Activated CD8-positive, alpha-beta memory T cell treated with anti-CD3 and anti-CD28 coated beads, Interleukin-2, amount 10 ng/mL, durations not matched to agents 7 days and 5 days (primary cell): Measurements from ENCODE around the gene PRTFDC1. TPM values are rescaled to one million over a fixed set of nuclear protein-coding genes. Genes with fewer than 3 reads are reported as not detected.

Experiments used
- ATAC-seq: fragments of 150-1000 bp; cut with Tn5 transposase; one replicate; pipeline ENCODE4 v1.10.0; 2021; ENCODE audit warnings: moderate library complexity
- CTCF ChIA-PET: fragments of 350-600 bp; sonication (Branson Sonifier 250); formaldehyde crosslinking; loops from one replicate; lab custom pipeline; 2021; ENCODE audit warnings: antibody characterized with exemption; lab: Charles Lee
- DNase-seq: peaks from one replicate; pipeline ENCODE4 v3.0.0-alpha.2; 2020
- H3K27ac Mint-ChIP-seq: one replicate; pipeline ENCODE4 v1.8.0; 2021; ENCODE audit warnings: mild to moderate bottlenecking, mixed read lengths
- H3K27me3 Mint-ChIP-seq: one replicate; pipeline ENCODE4 v1.8.0; 2021; ENCODE audit warnings: mixed read lengths
- H3K36me3 Mint-ChIP-seq: one replicate; pipeline ENCODE4 v1.8.0; 2021; ENCODE audit warnings: mild to moderate bottlenecking, mixed read lengths
- H3K4me1 Mint-ChIP-seq: one replicate; pipeline ENCODE4 v1.8.0; 2021; ENCODE audit warnings: mixed read lengths
- H3K4me3 Mint-ChIP-seq: one replicate; pipeline ENCODE4 v1.8.0; 2021; ENCODE audit warnings: mild to moderate bottlenecking, moderate library complexity, mixed read lengths
- H3K9me3 Mint-ChIP-seq: one replicate; pipeline ENCODE4 v1.8.0; 2022; ENCODE audit warnings: low read depth, mixed read lengths
- total RNA-seq, 2 experiments: library from RNA; stranded (reverse); gene quantifications; one replicate each; pipeline ENCODE4 v1.2.3, GENCODE V29; 2021

The PRTFDC1 gene
- total RNA-seq, 2 experiments from 2014 or later: 1.6 to 2.9 TPM

- ATAC-seq: peak; percentile 20
- Mint-ChIP-seq H3K4me3 (no peak overlapping the region), H3K27me3 (no peaks in the 10 kb centered on the region), H3K27ac (no peak overlapping the region), H3K4me1 (peaks cover 41% of the 10 kb centered on the region), H3K36me3 (peaks cover 5% of the 10 kb centered on the region), H3K9me3 (peaks cover 2% of the 10 kb centered on the region)
- no peak for DNase-seq
- CTCF ChIA-PET: interaction anchor here (0.6 kb wide), 1 partner anchor 1265 kb away, joined by 3 read pairs; no protein-coding TSS in a partner anchor
Observed at GRCh38 chr10:24866604-24867583, 85.5 kb downstream of the PRTFDC1 start.

- Mint-ChIP-seq H3K4me3 (no peak overlapping the region), H3K27ac (no peak overlapping the region), H3K4me1 (peaks cover 41% of the 10 kb centered on the region), H3K9me3 (peaks cover 2% of the 10 kb centered on the region), H3K36me3 (peaks cover 5% of the 10 kb centered on the region), H3K27me3 (no peaks in the 10 kb centered on the region)
- DNase-seq: no peak
- no peak for ATAC-seq
- CTCF ChIA-PET: no interaction called here
Observed at GRCh38 chr10:24865783-24866182, 86.6 kb downstream of the PRTFDC1 start.

- CTCF ChIA-PET: no interaction called here
- H3K36me3 Mint-ChIP-seq: peaks cover 5% of the 10 kb centered on the region
- H3K4me1 Mint-ChIP-seq: peaks cover 39% of the 10 kb centered on the region
- H3K27ac Mint-ChIP-seq: no peak overlapping the region
- H3K27me3 Mint-ChIP-seq: no peaks in the 10 kb centered on the region
- DNase-seq: no peak
- peaks cover 2% of the 10 kb centered on the region for H3K9me3 Mint-ChIP-seq
- no peak for ATAC-seq
- no peak overlapping the region for H3K4me3 Mint-ChIP-seq
Observed at GRCh38 chr10:24862589-24862988, 89.8 kb downstream of the PRTFDC1 start.

DNA sequence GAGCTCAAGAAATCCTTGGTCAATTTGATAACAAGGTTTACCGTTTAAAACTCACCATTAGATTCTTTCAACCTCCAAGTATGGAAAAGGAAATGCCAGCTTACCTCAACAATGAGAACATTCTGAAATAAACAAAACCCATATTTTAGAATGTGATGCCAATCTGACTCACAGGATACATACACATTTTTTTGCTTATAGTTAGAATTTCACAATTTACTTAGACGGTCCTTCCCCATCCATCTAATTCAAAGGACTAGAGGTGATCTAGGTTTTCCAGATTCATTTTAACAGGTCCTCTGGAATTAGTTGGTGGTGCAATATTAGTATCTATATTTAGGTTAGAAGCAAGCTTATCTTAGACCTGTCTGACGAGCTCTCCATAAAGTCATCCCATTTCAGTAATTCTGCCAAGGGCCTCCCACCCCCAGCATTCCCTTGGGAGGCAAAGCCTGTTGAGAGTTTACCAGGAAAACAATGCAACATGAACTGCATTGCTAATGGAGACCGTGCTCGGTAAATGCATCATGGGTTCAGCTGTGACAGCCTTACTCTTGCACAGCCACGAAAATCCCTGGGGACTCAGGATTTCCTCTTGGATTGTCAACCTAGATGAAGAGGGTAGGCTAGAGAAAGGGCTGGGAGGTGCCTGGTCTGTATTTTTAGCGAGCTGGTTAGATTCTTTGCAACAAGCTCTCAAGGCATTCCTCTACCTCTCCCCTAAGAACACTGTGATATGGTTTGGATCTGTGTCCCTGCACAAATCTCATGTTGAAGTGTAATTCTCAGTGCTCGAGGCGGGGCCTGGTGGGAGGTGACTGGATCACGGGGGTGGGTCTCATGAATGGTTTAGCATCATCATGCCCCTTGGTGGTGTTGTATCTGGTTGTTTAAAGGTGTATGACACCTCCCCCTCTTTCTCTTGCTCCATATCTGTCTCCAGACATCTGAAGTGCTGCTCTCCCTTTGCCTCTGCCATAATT, 93.8 kb downstream of the PRTFDC1 start:
- no peaks in the 10 kb centered on the region for H3K27me3 Mint-ChIP-seq
- CTCF ChIA-PET: interaction anchor here (1.4 kb wide), 2 partner anchors 9 to 29 kb away, joined by 3 read pairs; no protein-coding TSS in a partner anchor

GRCh38 chr10:24857031-24857725, 95.2 kb downstream of the PRTFDC1 start:
- no peaks in the 10 kb centered on the region for H3K9me3 Mint-ChIP-seq
- CTCF ChIA-PET: interaction anchor here (1.4 kb wide), 2 partner anchors 8 to 28 kb away, joined by 3 read pairs; no protein-coding TSS in a partner anchor
- DNase-seq (no peak), ATAC-seq (no peak)
- no peaks in the 10 kb centered on the region for H3K27me3 Mint-ChIP-seq
- no peak overlapping the region for H3K27ac Mint-ChIP-seq
- H3K4me1 Mint-ChIP-seq: no peaks in the 10 kb centered on the region
- no peaks in the 10 kb centered on the region for H3K36me3 Mint-ChIP-seq
- no peak overlapping the region for H3K4me3 Mint-ChIP-seq

More for the DNA sequence above, 93.8 kb downstream of the PRTFDC1 start:
- ATAC-seq (no peak), DNase-seq (no peak)
- Mint-ChIP-seq H3K9me3 (peaks cover 2% of the 10 kb centered on the region), H3K27ac (no peak overlapping the region), H3K4me1 (peaks cover 7% of the 10 kb centered on the region), H3K36me3 (no peaks in the 10 kb centered on the region), H3K4me3 (no peak overlapping the region)

GRCh38 chr10:24854256-24854655, 98.2 kb downstream of the PRTFDC1 start:
- Mint-ChIP-seq H3K4me3 (no peak overlapping the region), H3K9me3 (no peaks in the 10 kb centered on the region), H3K27me3 (no peaks in the 10 kb centered on the region), H3K36me3 (no peaks in the 10 kb centered on the region), H3K4me1 (no peaks in the 10 kb centered on the region), H3K27ac (no peak overlapping the region)
- ATAC-seq (no peak), DNase-seq (no peak)
- CTCF ChIA-PET: no interaction called here

DNA sequence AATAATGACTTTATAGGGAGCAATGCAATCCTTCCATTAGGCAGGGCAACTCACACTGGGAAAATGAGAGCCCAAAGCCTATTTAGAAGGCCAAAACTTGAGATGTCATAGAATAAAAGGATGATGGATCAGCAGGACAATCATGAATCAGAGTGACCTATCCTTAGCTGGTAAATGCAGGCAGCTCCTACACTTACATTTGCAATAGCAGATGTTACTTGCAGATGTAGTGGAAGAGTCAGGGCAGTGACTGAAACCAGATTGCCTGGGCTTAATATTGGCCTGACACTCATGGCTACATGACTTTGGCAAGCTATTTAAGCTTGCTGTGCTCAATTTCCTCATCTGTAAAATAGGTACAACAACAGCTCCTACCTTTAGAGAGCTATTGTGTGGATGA, 98.7 kb downstream of the PRTFDC1 start:
- no peaks in the 10 kb centered on the region for H3K36me3 Mint-ChIP-seq
- no peak for DNase-seq
- no peak overlapping the region for H3K4me3 Mint-ChIP-seq
- H3K27me3 Mint-ChIP-seq: no peaks in the 10 kb centered on the region
- CTCF ChIA-PET: no interaction called here
- no peak for ATAC-seq
- no peaks in the 10 kb centered on the region for H3K9me3 Mint-ChIP-seq
- no peaks in the 10 kb centered on the region for H3K4me1 Mint-ChIP-seq
- no peak overlapping the region for H3K27ac Mint-ChIP-seq

DNA sequence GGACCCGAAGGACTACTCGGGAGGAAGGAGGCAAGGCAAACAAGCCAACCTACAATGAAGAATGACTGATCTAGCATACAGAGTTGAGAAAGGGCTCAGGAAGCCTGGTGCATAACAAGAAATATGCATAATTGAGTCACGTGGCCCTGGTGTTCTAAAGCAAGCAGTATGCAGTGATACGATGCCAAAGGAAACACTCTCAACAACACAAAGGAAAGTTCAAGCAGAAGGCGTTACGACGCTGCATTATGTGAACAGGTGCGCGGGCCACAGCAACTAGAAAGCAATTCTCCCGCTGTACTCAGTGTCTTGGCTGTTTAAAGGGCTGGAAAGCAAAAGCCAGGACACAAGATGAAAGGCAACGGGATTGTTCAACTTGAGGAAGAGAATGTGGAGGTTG, 100.8 kb downstream of the PRTFDC1 start:
- H3K4me1 Mint-ChIP-seq: peaks cover 4% of the 10 kb centered on the region
- no peak overlapping the region for H3K4me3 Mint-ChIP-seq
- H3K27me3 Mint-ChIP-seq: no peaks in the 10 kb centered on the region
- ATAC-seq (no peak), DNase-seq (no peak)
- H3K36me3 Mint-ChIP-seq: no peaks in the 10 kb centered on the region
- CTCF ChIA-PET: no interaction called here
- H3K27ac Mint-ChIP-seq: no peak overlapping the region
- H3K9me3 Mint-ChIP-seq: no peaks in the 10 kb centered on the region

- Mint-ChIP-seq H3K27me3 (no peaks in the 10 kb centered on the region), H3K9me3 (no peaks in the 10 kb centered on the region)
- CTCF ChIA-PET: no interaction called here
Observed at GRCh38 chr10:24850727-24851296, 101.6 kb downstream of the PRTFDC1 start.

DNA sequence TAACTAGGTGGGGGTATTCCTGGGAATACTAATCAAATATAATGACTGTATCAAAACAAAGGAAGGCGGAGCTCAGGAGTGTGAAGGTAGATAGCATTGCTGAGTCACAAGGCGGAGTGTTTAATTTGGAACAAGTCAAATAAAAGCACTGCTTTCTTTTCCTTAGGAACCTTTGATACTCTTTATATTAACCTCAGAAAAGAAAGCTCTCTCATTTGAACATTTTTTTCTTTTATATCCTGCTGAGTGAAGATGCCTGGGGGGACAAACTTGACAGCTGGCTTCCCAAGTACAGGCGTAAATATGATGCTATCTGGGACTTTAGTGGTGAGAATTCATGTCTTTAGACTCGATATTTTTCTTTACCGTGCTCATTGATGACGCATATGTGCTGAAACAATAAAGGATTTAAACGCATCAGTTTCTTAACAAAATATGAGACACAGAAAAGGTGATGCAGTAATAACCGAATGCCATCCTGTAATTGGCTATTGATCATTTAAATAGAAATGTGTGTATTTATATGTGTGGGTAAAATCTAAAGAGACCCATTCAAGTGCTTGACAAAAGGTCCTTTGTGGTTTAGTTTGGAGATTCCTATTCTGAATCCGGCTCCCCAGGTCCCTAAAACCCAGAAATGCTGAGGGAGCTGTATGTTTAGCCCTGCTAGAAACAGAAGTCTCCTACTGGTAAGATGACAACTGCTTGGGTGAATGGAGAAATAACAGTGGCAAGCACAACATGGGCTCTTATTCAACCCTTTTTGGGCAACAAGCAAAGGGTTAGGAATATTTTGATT, 102.7 kb downstream of the PRTFDC1 start:
- H3K36me3 Mint-ChIP-seq: no peaks in the 10 kb centered on the region
- CTCF ChIA-PET: interaction anchor here (1.8 kb wide), 1 partner anchor 8 kb away, joined by 3 read pairs; no protein-coding TSS in a partner anchor

More at GRCh38 chr10:24850727-24851296, 101.6 kb downstream of the PRTFDC1 start:
- Mint-ChIP-seq H3K4me3 (no peak overlapping the region), H3K36me3 (no peaks in the 10 kb centered on the region), H3K4me1 (peaks cover 4% of the 10 kb centered on the region), H3K27ac (no peak overlapping the region)
- no peak for ATAC-seq
- DNase-seq: no peak

DNA sequence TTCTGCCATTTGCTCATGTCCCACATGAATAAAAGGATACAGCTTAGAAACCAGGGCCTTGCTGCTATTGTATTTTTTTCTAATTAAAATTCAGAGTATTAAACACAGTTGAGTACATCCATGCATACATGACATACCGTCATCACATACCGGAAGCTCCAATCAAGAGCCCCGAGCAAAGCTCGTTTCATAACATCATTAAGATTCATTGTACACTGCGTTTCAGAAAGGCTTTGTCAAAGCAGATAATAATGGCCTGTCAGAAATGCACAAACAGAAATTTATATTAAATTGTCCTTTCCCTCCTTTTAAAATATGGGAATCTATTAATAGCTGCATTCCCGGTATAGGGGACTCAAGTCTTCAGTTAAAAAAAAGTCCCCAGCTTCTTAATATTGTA, 103.4 kb downstream of the PRTFDC1 start:
- CTCF ChIA-PET: interaction anchor here (1.1 to 1.8 kb wide), 2 partner anchors 9 to 27 kb away, joined by 3 read pairs; no protein-coding TSS in a partner anchor
- ATAC-seq (no peak), DNase-seq (no peak)
- H3K27me3 Mint-ChIP-seq: no peaks in the 10 kb centered on the region
- peaks cover 1% of the 10 kb centered on the region for H3K36me3 Mint-ChIP-seq
- H3K4me1 Mint-ChIP-seq: peaks cover 9% of the 10 kb centered on the region
- H3K9me3 Mint-ChIP-seq: peaks cover 2% of the 10 kb centered on the region
- no peak overlapping the region for H3K27ac Mint-ChIP-seq
- no peak overlapping the region for H3K4me3 Mint-ChIP-seq

More for the DNA sequence above, 102.7 kb downstream of the PRTFDC1 start:
- DNase-seq: no peak
- no peaks in the 10 kb centered on the region for H3K9me3 Mint-ChIP-seq
- no peak for ATAC-seq
- H3K27ac Mint-ChIP-seq: no peak overlapping the region
- peaks cover 7% of the 10 kb centered on the region for H3K4me1 Mint-ChIP-seq
- no peak overlapping the region for H3K4me3 Mint-ChIP-seq
- no peaks in the 10 kb centered on the region for H3K27me3 Mint-ChIP-seq

GRCh38 chr10:24848195-24848594, 104.2 kb downstream of the PRTFDC1 start:
- H3K27ac Mint-ChIP-seq: no peak overlapping the region
- H3K4me3 Mint-ChIP-seq: no peak overlapping the region
- CTCF ChIA-PET: interaction anchor here (1.1 to 1.8 kb wide), 2 partner anchors 10 to 26 kb away, joined by 3 read pairs; no protein-coding TSS in a partner anchor
- H3K4me1 Mint-ChIP-seq: peaks cover 9% of the 10 kb centered on the region
- peaks cover 1% of the 10 kb centered on the region for H3K36me3 Mint-ChIP-seq
- H3K27me3 Mint-ChIP-seq: no peaks in the 10 kb centered on the region
- H3K9me3 Mint-ChIP-seq: peaks cover 2% of the 10 kb centered on the region
- ATAC-seq (no peak), DNase-seq (no peak)
